HG03439 (cell line): Measurements from ENCODE around the gene NCS1.

Experiments
- ATAC-seq: cut with Tn5 transposase; IDR thresholded peaks from one replicate; pipeline ENCODE4 v1.9.1; 2021; ENCODE audit warnings: mild to moderate bottlenecking, moderate library complexity; ENCODE audit not compliant: unreplicated experiment

The NCS1 gene

DNA sequence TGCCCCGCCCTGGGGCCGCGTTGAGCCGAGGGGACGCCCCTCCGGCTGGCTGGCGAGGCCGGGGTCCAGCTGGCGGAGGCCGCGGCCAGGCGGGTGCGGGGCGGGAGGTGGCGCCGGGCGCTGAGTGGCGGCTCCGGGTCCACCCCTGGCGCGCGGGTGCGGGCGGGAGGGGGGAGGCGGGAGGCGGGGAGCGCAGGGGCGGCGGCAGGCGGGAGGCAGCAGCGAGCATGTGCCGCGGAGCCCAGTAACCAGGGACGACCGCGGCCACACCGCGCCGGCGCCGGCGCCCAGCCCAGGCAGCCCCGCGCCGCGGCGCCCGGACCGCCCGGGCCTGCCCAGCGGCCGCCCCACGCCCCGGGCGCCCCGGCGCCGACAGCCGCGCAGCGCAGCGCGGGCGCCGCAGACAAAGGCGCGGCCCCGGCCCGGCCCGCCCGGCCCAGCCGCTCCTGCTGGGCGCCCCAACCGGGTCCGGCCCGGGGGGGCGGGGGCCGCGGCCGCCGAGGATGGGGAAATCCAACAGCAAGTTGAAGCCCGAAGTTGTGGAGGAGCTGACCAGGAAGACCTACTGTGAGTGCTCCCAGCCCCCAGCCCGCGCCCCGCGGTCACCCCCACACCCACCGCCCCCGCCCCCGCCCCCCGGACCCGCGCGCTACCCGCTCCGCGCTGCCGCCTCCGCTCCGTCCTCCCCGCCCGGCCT, at the start of gene NCS1:
Gene NCS1, plus strand, starts transcription at position 244 of the 697 bp plus-strand sequence. Its CDS starts 260 bp downstream, at position 504.
- ATAC-seq: no peak

DNA sequence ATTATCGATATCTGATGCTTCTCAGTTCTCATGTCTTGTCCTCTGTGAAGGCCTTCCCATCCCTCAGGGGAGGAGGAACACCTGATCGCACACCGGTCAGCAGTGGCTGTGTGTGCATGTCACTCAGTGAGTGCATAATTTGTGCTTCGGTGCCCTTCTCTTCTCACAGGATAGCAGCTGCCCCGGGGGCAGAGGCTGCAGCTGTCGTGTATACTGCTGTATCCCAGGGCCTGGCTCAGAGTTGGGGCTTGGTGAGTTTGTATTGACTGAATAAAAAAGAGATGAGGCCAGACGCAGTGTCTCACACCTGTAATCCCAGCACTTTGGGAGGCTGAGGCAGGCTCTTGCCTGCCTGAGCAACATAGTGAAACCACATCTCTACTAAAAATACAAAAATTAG, 49.7 kb upstream of the NCS1 start:
- no peak for ATAC-seq

DNA sequence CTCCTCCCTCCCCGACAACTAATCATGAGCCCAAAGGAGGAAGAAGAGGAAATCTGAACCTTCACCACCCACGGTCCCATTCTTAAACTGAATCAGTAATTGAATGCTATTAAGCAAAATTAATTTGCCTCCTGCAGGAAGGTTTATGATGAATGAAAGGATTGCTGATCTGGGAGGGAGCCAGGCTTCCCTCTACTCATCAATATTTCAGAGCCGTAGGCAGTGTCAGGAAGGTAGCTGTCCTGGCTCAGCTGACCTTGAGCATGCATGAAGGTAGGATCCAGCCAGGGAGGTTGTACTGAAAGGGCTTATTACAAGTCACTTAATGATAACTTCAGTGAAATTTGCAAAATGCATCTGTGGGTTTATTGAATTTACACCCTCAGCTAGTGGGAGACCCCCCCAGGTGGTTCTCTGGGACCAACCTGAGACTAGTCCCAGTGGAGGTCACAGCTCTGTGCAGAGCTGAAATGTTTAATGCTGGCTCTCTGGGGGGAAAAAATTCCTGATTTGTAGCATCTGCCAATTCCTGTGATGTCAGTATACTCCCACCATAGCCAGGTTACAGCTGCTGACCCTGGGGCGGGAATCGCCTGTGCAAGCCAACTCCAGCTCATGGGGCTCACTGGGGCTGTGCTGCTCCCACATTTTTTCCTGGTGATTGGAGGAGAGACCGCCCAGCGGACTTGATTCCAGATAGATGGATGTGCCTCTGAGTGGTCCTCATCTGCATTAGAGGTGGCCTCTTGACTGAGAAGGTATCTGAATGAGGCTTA, 47.9 kb upstream of the NCS1 start:
- ATAC-seq: no peak

DNA sequence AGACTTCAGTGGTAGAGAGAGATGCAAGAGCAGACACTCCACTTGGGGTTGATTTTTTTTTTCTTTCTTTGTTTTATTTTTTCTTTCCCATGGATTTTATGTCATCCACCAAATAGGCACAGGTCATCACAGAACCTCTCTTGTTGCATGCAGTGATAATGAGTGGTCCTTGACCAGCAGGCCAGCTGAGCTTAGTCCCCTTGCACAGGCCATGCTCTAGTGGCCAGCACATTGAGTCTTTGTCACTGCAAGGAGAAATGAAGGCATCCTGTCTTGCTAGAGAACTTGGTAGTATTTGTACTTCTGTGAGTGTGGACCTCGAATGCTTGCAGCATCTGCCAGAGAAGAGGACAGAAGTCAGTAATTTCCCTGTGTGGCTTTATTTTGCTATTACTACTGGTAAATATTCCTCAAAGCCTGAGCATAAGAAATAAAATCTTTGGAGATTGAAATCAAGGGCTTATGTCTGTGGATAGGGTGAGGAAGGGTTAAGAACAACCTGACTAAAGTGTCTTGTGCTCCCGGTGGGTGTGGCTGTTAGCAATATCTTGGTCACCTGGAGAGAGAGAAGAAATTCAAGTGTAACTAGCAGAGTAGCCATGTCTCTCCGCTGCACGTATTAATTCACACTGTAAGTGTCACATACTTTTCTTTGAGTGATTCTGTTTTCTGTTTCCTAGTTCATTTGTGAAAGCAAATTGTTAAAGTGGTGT, 45.3 kb upstream of the NCS1 start:
- no peak for ATAC-seq

DNA sequence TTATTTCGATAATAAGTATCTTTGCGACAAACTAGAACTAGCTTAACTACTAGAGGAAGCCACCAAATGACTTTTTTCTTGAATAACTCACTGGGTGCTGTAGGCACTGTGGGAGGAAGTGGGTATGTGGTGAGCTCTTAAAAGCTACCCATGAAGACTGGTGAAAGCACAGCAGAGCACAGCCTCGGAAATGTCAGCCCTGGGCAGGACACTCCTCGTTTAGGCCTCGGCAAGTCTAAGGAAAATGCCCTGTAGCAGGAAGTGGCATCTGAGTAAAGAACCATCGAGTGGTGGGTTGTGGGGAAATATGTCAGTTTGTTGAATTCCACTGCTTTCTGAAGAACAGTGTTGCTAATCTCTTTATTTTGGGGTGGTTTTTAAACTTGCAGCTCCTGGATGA, 44.0 kb upstream of the NCS1 start:
- ATAC-seq: peak; percentile 28

DNA sequence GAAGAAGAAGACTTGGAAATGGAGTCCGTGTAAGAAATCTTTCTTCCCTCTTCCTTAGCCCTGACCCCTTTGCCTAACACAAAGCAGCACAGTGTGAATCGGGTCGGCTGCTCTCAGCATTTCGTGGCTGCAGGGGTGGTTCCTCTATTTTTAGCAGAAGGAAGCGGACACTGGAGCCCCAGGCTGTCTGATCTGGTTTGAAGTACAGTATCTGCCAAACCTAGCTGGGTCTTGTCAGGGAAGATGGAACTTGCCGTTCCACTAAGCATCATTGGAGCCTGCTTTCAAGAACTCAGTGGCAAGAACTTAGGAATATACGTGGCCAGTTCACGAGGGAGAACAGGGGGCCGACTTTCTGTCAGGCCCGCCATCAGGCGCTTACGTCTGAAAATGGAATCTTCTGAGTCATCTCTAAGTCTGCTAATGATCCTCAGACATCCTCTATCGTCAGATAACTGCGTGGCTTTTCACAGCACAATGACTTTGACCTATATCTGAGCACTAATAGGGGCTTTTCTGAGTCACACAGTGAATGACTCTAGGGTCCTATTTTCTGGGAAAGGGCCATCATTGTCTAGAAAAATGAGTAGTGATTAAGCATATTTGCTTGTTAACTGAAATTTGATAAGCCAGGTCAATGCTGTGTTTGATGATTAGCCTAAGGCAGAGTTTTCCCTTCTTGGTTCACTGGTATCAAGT, 43.3 kb upstream of the NCS1 start:
- ATAC-seq: peak; percentile 57

DNA sequence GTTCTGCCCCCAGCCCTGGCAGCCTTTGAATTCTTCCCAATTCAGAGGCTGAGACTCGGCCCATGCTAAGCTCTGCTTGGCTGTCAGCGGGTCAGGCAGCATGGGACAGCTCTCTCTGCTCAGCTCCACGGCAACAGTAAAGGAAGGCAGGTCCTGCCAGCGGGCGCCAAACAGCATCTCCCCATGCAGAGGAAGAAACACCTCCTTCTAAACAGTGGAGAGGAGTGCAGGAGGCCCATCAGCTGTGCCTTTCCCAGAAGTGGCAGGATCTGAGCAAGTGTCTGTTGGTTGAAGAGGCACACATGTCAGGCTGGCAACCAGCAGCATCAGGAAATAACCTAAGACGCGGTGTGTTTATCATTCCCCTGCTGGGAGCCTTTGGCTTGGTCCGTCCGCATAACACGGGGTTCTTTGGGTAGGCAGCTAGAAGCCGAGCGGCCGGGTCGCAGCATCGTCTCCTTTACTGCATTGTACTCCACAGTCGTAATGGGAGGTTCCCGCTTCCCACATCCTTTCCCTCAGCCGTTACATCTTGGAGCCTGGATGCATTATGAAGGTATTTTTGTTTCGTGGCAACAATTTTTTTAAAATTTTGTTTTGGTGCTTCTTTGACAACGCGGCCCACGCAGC, 42.7 kb upstream of the NCS1 start:
- peak; percentile 14 for ATAC-seq

DNA sequence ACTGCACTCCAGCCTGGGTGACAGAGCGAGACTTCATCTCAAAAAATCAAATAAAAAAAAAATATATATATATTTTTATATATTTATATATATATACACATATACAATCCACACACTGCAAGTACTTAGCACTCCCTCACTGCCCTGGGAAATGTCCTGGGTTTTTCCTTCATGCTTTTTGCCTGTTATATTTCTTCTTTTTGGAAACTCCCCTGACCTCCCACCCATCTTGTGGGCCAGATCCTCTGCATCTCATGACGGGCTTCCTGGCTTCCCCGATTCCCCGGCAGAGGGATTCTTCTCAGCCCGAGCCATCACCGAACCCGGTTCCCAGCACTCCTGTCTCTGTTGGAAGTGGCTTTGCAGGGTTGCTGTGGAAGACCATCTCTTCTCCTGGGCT, 39.5 kb upstream of the NCS1 start:
- no peak for ATAC-seq

DNA sequence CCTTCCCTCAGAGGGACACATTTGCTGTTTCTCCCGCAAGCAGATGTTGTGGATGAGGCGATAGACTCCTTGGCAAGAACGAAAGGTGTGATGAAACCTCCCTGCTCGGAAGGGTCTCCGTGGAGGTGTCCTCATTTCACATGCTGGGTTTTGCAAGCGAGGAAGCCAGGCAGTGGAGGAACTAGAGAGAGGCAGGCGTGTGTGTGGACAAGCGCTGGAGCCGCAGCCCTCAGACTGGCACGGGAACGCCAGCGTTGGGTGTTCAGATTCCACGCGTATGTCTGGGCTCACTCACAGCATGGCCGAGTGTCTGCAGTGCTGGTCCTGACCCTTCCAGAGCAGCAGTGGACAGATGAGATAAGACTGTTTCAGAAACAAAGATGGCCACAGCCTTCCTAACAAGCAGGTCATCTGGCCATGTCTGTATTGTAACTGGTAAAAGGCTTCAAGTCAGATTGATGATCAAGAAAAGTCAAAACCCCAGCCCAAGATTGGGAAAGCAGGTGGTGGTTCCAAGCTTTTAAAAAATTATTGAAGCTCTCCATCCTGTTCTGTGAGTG, 35.0 kb upstream of the NCS1 start:
- no peak for ATAC-seq

DNA sequence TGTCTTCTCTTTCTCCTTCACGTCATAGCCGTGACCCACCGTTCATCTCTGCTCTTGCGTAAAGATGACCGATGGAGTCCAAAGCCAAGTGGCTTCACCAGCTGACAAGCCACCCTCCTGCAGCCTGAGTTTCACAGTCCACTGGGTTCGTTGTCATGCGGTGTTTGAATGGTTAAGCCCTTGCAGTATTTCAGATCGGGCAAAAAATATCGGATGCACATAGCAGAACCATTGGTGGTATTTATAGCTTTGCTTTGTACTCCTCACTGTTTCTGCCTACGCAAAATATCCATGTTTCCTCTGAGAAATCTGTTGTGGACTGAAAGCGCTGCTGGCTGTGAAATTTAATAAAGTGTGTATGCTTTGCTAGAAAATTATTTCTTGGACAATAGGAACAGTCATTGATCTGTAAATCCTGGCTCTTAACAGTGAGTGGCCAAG, 34.5 kb upstream of the NCS1 start:
- no peak for ATAC-seq

DNA sequence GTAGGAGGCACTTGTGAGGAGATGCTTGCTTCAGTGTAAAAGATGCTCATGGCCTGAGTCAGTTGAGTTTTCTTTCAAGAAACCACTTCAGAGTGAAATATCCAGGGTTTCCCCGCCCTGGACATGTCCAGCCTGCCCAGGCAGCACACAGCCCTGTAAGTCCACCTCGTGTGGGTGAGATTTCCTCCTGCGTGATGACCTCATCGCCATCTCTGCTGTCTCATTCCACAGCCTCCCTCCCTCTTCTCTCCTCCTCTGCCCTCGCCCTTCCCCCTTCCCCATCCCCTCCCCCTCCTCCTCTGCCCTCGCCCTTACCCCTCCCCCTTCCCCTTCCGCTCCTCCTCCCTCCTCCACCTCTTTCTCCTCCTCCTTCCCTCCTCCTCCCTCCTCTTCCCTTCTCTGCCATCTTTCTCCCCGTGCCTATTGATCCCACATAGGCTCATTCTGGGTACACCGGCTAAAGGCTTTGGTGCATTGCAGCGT, 34.0 kb upstream of the NCS1 start:
- no peak for ATAC-seq

DNA sequence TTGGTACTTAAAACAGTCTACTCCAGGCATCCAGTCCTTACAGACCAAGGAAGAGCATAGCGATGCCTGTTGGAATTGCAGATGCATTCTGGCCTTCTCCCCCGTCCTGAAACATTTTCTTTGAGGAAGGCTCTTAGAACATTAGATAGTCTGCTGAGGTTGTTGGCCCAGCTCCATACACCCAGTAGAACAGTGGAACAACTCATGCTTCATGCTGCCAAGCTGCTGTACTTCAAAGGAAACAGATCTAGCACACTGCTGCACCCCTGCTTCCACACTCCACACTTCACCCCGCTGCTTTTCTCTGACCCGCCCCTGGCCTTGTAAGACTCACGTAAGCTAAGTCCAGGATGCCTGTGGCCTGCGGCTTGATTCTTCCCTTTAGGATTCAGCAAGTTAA, 33.4 kb upstream of the NCS1 start:
- no peak for ATAC-seq

DNA sequence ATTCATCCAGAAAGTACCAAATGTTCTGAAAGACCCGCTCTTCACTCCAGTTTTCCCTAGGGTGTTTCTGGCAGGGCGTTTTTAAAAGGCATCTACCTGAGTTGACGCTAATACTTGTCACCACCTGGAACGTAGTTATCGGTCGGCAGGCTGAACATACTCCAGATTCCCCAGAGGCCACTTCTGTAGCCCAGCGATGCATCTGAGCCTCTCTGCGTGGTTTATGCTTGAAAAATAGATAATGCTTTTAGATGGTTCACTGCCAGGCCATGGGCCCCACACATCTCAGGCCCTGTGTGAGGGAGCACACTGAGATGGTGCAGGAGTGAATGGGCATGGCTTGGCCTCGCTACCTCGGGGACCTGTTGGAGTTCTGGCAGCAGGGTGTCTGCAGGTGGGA, 33.0 kb upstream of the NCS1 start:
- no peak for ATAC-seq

DNA sequence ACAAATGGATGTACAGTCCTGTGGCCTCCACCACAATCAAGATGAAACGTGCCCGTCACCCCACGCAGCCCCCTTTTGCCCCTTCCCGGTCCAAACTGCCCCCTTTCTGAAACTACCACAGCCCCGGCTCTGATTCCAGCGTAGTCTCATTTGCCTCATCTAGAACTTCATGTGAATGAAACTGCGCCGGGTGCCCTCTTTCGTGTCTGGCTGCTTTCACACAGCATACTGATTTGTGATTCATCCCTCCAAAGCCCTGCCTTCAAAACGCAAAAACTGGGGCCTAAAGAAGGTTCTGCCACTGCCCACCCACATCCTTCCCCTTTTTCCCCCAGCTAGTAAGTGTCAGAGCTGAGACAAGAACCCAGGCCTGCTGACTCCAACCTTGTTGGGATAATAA, 31.5 kb upstream of the NCS1 start:
- no peak for ATAC-seq

DNA sequence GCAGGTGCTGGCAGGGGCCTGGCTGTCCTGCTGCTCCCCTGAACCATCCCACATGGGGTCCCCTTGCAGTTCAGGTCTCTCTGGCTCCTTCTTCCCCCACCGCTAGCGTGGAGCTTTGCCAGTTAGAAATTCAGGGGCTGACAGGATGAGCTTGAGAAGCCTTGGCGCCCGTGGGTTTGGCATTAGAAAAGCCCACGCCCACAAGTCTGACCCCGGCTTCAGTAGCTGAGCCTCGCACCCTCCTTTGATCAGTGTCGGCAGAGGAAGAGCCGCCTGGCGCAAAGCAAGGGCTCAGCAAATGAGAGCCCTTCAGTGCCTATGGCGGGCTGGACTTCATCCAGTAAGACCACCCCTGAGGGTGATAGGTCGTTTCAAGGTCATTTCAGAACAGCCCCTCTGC, 30.1 kb upstream of the NCS1 start:
- no peak for ATAC-seq

DNA sequence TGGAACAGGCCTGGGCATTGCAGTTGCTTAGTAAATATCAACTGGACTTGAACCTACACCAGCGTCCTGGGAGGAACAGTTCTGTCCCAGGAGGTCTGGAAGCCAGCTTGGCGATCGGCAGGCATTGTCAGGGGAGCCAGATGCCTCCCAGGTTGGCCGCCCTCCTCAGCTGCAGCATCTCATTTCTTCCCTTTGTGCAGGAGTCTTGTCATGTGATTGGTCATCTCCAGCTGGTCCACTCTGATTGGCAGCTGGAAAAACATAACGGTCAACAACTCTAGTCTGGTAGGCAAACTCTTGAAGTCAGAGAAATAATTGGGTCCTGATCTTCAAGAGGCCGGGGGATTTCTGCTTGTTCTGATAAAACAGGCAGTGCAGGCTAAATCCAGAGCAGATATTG, 29.6 kb upstream of the NCS1 start:
- no peak for ATAC-seq

DNA sequence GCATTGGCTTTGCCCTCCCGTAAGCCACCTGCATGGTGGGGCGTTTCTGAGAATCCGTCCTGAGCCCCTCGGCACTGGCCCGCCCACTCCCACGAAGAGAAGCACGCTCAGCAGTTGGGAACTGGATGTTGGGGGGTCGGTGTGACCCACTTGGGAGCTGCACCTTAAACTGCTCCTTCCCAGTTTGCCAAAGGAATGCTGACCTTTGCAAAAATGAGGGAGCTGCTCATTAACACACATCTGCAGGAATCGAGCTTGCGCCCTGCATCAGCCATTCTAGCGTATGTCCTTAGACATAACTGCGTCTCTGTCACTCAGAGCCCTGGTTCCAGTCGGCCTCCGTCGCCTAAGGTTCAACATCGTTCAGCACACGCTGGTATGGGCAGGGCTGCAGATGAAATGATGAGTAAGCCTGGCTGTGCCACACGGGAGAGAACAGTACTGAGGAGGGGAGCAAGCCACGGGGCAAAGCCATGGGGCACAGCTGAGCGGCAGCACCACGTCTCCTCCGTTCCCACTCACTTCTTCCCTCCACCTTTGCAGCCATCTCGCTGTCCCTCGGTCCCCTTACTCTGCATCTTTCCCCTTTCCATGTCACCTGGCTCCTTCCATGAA, 28.8 kb upstream of the NCS1 start:
- no peak for ATAC-seq

DNA sequence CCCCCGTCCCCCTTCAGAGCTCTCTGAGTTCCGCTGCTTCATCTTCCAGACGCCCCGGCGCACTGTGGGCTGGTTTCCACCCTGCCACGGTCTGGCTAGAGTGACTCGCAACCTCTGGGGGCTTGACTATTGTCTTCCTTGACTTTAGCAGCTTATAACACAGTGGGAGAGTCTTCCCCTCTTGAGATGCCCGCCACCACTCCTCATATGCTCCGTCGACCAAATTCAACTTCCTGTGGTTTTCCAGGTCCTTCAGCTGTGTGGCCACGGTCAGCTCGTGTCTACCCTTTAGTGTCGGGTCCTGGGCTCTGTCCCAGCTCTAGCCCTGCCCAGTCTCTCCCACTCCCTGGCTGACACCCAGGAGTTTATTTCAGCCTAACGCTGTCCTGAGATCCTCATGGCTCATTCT, 28.2 kb upstream of the NCS1 start:
- no peak for ATAC-seq

DNA sequence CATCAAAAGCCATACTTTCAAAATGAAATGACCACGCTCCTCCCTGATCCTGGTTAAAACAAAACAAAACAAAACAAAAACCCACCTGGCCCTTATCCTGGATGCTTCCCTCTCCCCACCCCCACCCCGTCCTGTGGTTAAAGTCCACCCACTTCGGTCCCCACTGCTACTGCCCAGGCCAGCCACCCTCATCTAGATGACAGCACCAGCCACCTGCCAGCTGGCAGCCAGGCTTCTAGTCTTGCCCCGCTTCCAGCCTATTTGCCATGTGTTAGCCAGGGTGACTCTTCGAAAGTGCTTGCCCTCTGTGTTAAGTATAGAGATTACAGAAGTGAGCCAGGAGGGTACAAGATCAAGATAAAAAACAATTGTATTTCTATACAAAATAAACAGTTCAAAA, 27.5 kb upstream of the NCS1 start:
- no peak for ATAC-seq

DNA sequence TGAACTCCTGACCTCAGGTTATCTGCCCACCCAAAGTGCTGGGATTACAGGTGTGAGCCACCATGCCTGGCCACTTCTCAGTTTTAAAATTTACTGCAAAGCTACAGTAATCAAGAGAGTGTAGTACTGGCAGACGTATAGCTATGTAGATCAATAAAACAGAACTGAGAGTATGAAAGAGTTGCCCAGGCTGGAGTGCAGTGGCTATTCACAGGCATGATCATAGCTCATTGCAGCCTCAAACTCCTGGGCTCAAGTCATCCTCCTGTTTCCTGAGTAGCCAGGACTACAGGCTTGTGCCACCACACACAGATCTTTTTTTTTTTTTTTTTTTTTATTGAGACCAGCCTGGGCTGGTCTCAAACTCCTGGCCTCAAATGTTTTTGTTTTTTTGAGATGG, 26.5 kb upstream of the NCS1 start:
- ATAC-seq: no peak
